ENCODE results near the gene INPP5D.
"Not testable (repeated sequence)": the region's sequence is repeated elsewhere in the genome, so short reads cannot be mapped to it uniquely, and the experiment has no call there.

INPP5D gene

DNA sequence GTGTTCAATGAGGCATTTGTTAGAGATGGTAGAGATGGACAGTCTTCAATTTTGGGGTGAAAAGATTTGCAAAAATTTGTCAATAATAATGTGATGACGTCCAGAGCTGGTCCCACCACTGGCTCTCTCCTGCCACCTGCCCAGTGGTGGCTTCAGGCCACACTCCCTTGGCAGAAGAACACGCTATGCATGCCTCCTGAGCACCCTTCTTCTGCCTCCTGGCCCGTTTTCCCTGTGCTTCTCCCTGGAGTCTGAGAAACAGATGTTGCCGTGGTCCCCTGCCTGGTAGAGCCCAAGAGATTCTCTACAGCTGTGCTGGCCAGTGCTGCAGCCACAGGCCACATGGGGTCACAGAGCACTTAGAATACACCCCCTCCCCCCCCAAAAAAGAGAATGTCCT lies 33.6 kb downstream of the INPP5D start:
- DNase-seq: no peak

DNA sequence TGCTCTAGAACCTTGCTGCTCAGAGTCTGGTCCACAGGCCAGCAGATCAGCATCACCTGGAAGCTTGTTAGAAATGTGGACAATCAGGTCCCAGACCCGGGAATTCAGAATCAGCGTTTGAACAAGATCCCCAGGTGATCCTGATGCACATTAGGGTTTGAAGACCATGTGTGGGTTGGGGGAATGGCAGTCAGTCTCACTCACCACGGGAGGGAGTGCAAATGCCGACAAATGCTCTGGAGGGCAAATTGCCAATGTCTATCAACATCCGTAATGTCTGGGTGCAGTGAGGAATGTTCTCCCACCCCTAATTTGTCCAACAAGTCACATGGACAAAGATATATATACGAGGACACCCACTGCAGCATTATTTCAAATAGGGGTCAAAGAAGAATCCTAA lies 34.5 kb downstream of the INPP5D start:
- DNase-seq: no peak

DNA sequence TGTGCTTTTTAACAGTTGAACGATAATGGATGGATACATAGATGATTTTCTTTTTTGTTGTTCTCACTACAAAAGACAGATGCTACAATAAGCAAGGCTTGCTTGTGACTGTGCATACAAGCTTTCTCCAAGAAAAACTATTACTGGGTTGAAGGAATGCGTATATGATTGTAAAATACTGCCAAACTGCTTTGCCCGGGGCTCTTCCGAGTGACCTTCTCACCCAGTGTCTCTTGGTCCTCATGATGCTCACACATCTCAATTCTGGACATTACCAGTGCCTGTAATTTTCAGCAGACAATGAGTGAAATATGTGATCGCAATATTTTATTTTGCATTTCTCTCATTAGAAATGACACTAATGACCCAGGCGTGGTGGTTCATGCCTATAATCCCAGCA lies 35.9 kb downstream of the INPP5D start:
- DNase-seq: no peak

DNA sequence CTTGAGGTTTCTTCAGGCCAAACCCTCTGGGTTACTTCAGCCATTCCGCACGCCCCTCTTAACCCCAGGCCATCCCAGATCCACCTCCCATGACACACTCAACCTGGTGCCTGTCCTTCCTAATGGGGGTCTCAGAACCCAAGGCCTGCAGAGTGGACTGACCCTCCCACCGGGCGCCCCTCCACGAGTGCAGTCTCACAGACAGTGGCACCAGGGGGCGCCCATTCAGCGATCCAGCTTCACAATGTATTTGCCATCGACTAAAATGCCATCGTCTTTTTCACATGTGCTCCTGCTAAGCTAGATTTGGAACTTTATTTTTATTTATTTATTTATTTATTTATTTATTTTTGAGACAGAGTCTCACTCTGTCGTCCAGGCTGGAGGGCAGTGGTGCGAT lies 38.5 kb downstream of the INPP5D start:
- no peak for DNase-seq

DNA sequence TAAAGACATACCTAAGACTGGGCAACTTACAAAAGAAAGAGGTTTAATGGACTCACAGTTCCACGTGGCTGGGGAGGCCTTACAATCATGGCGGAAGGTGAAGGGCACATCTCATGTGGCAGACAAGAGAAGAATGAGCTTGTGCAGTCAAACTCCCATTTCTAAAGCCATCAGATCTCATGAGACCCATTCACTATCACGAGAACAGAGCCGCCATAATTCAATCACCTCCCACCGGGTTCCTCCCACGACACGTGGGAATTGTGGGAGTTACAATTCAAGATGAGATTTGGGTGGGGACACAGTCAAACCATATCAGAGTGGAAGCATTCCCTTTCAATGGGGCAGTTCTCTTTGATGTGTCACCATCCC lies 39.7 kb downstream of the INPP5D start:
- DNase-seq: not testable (repeated sequence)

DNA sequence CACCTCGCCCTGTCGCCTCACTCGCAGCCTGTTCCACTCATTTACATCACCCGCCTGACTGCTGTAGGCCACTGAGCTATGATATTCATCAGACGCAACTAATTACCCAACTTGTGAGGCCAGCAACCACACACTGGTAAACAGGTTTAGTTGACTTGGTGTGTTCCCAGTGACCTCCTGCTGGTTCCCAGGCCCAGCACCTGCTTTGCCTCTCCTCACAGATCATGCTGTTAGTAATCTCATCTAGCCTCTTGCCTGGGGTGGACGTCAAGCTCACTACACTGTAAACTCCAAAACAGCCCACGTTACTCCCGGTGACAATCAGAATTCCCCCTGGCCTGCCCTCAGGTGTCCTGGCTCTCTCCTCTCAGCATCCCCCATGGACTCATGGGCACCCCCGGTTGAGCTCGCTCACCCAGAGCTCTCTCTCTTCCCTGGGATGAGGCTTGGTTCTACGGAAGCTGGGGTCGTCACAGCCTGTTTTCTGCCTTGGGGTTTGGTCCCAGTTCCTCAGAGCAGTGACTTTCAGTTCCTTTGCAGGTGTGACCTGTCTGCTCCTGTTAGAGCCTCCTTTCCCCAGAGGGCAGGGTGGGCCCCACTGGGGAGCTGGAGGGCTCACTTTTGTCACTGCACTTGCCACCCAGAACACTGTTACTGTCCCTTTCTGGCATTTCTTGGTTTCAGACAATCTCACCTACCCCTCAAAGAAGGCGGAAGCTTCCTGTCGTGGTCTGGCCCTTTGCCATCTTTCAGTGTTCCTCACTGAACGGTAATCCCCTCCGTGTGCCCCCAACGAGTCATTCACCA lies 40.3 kb downstream of the INPP5D start:
- DNase-seq: no peak

DNA sequence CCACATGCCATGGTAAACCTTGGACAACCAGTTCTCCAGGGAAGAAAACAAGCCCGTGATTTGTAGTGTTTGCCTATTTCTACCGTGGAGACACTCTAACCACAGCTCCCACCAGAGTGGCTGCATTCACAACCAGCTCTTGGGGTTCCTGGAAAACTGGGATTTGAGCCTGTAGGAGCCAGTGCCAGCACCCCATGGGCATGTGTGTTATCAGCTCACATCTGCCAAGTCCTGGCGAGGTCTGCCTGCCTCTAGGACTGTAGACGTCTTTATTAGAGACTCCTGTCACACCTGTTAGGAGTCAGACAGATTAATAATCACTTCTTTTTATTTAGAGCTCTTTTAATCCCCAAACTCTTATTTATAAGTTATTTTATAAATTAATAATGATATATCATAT lies 41.0 kb downstream of the INPP5D start:
- no peak for DNase-seq

DNA sequence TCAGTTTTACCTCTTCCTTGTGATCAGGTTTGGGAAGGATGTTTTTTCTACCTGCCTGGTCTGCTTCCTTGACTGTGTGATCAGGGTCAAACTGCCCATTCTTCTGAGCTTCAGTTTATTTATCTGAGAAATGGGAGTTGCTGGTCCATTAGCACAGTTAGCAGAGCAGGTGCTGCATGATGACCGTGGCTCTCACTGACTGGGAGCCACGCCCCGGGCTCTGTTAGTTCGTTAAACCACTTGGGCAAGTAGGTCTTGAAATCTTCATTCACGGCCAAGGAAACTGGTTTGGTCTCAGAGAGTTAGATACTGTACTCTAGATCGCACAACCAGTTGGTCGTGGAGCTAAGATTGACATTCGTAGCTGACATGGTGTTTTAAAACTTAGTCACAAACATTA lies 41.7 kb downstream of the INPP5D start:
- DNase-seq: no peak

DNA sequence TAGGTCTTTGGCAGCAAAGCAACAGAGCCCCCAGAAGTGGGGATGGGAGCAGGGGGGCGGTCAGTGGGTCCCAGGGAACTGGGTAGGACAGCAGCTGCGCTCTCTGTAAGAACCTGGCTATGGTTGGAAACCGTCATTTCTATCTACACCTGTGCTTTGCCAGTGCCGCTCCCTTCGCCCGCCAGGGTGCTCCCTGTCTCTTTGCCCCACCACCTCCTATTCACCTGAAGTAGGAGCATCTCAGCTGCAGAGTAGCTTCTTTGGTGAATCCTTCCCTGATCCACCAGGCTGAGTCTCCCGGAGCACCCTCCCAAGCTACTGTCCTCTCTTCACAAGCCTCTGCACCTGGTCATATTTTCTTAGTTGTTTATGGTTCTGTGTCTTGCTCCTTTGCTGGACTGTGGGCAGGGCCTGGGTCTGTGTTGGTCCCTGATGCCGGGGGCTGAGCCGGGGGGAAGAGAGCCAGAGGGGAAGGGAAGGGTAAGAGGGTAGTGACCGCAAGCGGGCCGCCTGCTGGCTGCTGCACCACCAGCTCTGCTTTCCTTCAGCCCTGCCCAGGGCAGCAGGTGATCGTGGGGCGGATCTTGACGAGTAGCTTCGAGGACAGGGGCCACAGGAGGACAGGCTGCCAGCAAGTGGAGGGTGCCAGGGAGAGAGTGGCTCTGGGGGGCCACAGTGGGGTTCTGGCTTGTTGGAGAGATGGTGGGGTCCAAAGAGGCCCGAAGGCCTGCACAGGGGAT lies 45.2 kb downstream of the INPP5D start:
- no peak for DNase-seq

DNA sequence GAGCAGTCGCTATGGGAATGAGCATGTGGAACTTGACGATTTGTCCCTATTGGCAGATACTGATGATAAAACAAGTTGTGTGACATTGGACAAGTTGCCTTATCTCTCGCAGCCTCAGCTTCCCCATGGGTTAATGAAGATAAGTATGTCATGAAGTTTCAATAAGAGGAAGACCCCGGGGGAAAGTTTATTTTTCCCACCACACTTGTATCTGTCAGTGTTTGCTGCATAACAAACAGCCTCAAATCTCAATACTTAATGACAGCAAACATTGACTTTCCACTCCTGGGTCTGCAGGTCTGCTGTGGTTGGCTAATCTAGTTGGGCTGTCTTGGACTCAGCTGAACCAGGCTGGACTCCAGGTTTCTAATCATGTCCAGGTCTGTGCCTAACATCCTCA lies 45.8 kb downstream of the INPP5D start:
- no peak for DNase-seq

DNA sequence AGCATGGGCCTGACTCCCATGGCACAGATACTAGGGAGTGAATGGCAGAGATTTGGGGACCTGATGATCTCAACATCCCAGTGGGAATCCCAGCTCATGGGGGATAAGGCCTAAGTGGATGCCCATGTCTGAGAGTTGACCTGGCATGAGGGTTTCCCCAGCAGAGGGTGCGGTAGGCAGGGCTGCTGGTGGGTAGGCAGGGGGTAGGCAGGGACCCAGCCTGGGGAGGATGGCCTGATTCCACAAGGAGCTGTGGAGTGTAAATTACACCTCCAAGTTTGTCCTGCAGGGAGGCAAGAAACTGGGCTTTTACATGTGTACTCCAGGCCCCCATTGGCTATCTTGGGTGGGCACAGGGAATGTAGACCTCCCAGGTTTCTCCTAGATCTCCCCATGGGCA lies 46.9 kb downstream of the INPP5D start:
- no peak for DNase-seq

DNA sequence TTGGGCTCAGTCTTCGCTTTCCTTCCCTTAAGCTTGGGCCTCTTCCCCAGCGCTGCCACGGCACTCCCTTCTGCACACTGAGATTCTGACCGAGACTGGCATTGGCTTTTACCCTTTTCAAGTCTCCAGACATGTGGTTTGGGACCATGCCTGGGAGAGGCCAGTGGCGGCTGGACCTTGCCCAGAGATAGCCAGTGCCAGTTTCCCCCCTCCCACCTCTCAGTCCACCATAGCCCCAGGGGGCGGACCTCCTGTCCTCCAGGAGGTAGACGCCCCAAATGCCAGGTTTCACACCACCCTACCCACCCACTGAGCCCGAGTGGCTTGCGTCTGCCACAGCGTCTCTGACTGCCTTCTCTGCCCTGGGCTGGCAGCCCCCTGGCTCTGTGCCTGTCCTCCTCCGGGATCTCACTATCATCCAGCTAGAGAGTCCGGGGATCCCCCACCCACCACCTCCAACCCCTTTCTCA lies 47.7 kb downstream of the INPP5D start:
- peak in 3 of 14 donors; percentile 27 to 34 (median 31) for DNase-seq

DNA sequence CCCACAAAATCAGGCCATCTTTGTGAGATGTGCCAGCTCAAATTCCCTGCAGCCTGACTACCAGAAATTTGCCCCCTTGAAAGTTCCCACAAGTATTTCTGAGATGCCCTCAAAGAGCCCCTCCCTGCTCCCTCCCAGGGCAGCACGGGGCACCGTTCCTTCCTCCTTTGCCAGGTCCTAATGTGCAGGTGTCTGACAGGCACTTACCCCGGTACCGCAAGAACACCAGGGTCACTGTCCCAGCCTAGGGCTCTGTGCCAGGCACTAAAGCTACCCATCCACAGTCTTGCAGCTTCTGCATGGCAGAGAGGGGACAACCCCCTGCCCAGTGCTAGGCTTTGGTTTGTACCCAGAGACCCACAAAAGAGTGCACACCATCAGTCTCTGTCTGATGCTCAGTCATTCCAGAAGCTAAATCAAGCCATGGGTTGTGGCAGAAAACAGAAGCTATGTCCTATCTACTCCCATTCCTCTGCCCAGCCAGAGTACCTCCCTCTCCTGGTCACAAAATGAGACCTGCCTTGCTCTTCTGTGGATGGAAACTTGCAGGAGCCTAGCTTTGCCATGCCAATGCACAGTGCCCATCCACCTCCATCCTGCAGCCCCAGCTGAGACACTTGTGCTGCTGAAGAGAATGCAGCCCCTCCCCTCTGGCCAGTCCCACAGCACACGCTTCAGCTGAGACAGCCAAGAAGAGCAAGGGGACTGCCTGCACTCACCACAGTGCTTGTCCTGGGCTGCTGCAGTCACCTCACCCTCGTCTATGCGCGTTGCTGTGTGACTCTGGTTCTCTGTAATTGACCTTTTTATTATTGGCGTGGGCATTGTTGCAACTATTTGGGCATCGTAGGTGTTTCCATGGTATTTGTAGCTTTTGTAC lies 48.7 kb downstream of the INPP5D start:
- no peak for DNase-seq

DNA sequence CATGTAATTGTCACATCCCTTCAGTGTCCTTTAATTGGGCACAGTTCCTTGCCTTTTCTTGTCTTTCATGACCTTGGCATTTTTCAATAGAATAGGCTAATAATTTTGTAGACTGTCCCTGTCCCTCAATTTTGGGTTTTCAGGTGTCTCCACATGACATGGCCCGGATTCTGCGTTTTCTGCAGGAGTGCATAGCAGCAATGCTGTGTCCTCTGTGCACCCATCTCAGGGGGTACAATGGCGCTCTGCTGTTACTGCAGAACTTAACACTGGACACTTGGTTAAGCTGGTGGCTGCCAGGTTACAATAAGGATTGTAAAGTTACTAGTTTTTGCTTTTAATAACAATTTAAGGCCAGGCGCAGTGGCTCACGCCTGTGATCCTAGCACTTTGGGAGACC lies 51.3 kb downstream of the INPP5D start:
- DNase-seq: no peak

DNA sequence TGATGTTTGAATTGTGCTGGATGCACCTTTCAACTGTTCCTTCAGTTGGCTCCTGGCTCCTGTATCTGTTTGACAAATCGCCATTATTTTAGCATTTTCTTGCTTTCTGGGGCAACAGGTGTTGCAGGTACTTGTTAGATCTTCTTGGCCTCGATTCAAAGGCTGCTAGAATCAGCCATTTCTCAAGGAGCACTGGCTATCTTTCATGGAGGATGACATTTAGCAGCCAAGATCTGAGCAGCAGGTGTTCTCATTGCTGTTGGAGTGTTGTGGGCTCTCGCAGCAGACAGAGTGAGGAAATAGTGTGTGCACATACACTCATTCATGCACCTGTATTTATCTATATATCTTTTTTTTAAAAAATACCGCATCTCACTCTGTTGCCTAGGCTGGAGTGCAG lies 52.2 kb downstream of the INPP5D start:
- no peak for DNase-seq

DNA sequence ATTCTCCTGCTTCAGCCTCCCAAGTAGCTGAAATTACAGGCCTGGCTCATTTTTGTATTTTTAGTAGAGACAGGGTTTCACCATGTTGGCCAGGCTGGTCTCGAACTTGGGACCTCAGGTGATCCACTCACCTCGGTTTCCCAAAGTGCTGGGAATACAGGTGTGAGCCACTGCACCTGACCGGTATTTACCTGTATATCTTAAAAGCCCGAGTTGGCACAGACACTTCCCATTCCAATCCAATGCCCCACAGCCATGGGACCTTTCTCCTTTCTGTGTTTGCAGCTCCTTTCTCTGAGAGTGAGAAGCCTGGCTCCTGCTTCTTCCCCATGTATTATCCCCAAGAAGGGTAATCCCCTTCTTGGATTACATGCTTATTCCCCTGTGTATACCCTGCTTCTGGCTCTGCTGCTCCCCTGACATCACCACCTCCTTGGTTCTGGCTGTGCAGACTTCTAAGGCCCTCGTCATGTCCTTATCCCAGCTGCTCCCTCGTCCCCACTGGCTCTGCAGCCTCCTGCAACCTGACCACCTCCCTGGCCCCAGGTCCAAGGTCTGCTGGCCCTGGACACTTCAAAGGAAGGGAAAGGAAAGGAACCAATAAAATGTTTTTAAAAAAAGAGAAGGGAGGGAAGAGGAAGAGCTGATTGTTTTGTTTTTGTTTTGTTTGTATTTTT lies 52.8 kb downstream of the INPP5D start:
- DNase-seq: no peak

DNA sequence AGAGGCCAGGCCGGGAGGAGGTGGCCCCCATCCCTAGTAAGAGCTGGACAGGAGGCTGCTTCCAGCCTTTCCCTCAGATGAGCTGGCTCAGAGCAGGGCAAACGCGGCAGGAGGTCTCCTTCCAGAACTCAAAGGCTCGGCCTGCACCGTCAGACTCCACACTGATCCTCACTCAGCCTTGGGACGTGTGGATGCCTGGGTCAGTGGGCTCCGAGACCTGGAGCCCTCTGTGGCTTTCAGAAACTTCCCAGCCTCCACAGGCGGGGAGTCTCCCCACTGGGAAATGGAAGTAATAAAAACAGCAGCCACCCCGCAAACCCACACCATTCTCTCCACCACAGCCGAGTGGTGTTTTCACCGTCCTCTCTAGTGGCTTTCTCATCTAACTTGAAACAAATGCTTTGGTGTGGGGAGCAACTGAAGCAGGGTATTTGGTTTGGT lies 54.3 kb downstream of the INPP5D start:
- DNase-seq: no peak

DNA sequence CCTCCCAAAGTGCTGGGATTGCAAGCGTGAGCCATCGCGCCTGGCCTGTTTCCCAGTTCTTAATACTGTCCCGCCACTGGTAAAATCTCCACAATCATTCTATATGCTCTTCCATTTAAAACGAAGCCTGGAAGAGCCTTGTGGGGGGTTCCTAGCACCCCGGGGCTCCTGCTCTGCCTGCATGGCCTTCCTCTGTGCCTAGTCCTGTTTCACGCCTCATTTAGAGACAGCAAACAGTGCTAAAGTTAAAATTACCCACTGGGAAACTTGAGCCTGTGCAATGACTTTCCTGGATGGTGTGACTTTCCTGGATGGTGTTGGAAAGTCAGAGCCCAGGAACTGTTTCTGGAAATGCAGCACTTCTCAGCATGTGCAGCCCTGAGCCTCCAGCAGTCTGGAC lies 55.0 kb downstream of the INPP5D start:
- DNase-seq: no peak

DNA sequence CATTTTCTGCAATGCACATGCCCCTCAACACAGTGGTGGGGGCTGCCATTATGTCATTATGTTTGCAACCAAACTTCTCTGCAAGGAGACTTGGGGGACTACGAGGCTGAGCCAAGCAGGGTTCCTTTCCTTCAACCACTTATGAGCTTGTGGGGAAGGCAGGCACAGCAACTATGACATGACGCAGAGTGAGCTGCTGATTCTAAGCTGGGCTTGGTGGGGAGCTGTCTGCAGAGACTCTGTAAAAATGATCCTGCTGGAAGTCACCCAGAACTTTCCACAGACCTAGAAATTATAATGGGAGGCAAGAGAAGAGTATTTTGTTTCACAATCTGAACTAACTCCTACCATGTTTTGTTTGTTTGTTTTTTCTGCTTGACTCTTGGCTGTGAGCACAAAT lies 55.6 kb downstream of the INPP5D start:
- no peak for DNase-seq

DNA sequence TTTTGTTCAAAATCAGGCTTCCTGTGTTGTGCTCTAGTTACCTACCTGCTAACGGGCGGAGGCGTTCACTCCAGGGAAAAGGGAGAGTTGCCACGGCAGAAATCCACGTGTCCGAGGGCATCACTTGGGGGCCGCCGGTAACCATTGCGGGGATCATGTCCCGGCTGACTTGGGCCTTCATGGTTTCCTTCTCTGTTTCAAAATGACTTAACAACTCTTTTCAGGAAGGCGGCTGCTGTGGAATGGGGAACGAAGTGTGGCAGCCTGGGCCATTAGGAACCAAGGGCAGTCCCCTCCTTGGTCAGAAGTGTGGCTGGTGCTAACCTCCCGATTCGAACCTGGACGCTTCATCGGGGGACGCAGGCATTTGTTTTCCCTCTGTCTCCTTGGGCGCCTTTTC lies 56.8 kb downstream of the INPP5D start:
- DNase-seq: peak in 3 of 14 donors; percentile 22 to 48 (median 47)

DNA sequence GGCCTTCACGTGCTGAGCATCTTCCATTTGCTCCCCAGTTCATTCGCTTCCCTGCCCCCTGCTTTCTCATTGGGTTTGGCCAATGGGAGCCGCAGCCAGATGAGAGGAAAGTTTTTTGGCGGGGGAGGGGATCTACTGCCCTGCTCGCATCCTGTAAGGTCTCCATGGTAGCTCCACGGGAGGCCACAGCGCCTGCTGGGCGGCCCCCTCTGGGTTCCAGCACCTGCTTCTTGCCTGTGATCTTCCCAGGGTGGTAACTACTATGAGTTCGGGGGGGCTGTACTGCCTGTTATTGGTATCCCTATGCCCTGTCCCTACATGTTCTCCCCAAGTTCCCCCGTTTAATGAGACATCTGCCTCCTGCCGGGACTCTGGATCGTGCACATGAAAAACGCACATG lies 57.2 kb downstream of the INPP5D start:
- no peak for DNase-seq

Data from C1 segment of cervical spinal cord (tissue), 14 donors.